K562 (cell line): ENCODE measurements around the gene RBFOX1. TPM values are rescaled to one million over a fixed set of nuclear protein-coding genes. Genes with fewer than 3 reads are reported as not detected.

Source experiments
- ATAC-seq: fragments of 200-7000 bp; cut with Tn5 transposase; 3 replicates; pipeline ENCODE4 v1.9.1; 2020; ENCODE audit warnings: moderate library complexity
- BruUV-seq: library from RNA; stranded (reverse); fragments of 400-500 nt; replicated peaks from 2 replicates; lab custom pipeline; 2021; lab: Mats Ljungman, UMichigan
- CTCF ChIA-PET: fragments of 300-600 bp; formaldehyde crosslinking; extraction: SDS; loops from one replicate; lab custom pipeline; 2021; ENCODE audit warnings: low intra/inter-chr PET ratio; lab: Yijun Ruan, JAX
- POLR2A ChIA-PET: fragments of 300-600, 350-650 bp; sonication (Branson Sonifier 250); formaldehyde crosslinking; extraction: SDS; loops from one replicate; lab custom pipeline; 2021; ENCODE audit warnings: antibody characterized with exemption, inconsistent platforms; lab: Yijun Ruan, JAX
- DNase-seq, 4 experiments: peaks; one replicate each; pipeline versions ENCODE4 v3.0.0 to v3.0.0-alpha.2; 2011 to 2018; ENCODE audit warnings: low spot score in 3 of 4, mixed read lengths in 3 of 4; ENCODE audit errors: extremely low read depth in 1 of 4
- FAIRE-seq: peaks from 2 replicates; lab custom pipeline; 2011; peaks lifted over from hg19 to GRCh38; lab: Jason Lieb, UNC
- H2AFZ ChIP-seq: 2 replicates; pipeline ENCODE4 v1.6.0; 2011; ENCODE audit warnings: low read depth, low read length, control low read depth, inconsistent platforms
- H3K27ac ChIP-seq: fragments of 200-600 bp; 3 replicates; pipeline ENCODE4 v1.8.0; 2011; ENCODE audit warnings: low read depth, mild to moderate bottlenecking, control low read depth, inconsistent platforms, low read length, moderate library complexity, mixed read lengths; ENCODE audit errors: extremely low read depth
- H3K27me3 ChIP-seq, 2 experiments: fragments of 300-600 bp in 1 of 2; 2 replicates in 1 of 2; 3 replicates in 1 of 2; pipeline versions ENCODE4 v1.6.0 to v1.8.0; 2011; ENCODE audit warnings: inconsistent platforms in 2 of 2, low read length in 2 of 2, mild to moderate bottlenecking in 1 of 2, mixed read lengths in 1 of 2, moderate library complexity in 1 of 2; ENCODE audit not compliant: control insufficient read depth in 2 of 2, insufficient read depth in 2 of 2
- H3K36me3 ChIP-seq: fragments of 300-600 bp; 3 replicates; pipeline ENCODE4 v1.8.0; 2011; ENCODE audit warnings: mild to moderate bottlenecking, low read length, inconsistent platforms; ENCODE audit not compliant: control insufficient read depth, insufficient read depth
- H3K4me1 ChIP-seq, 2 experiments: fragments of 200-600 bp in 1 of 2; replicated peaks in 1 of 2; 2 replicates in 1 of 2; 3 replicates in 1 of 2; pipeline versions ENCODE4 v1.5.1 to v1.8.0; 2011; ENCODE audit warnings: inconsistent platforms in 2 of 2, low read length in 2 of 2, mild to moderate bottlenecking in 1 of 2, mixed read lengths in 1 of 2, moderate library complexity in 1 of 2; ENCODE audit not compliant: control insufficient read depth in 2 of 2, insufficient read depth in 2 of 2
- H3K4me2 ChIP-seq: 2 replicates; pipeline ENCODE4 v1.6.1; 2011; ENCODE audit warnings: low read length, control low read depth, inconsistent platforms, mixed read lengths; ENCODE audit not compliant: insufficient read depth
- H3K4me3 ChIP-seq: fragments of 200-600 bp; sonication (generic), shearing (Covaris generic); 2 replicates; pipeline ENCODE4 v1.5.1; 2016; ENCODE audit warnings: control low read depth, inconsistent platforms
- H3K79me2 ChIP-seq: fragments of 200-600 bp; 3 replicates; pipeline ENCODE4 v1.8.0; 2011; ENCODE audit warnings: low read length, inconsistent platforms; ENCODE audit not compliant: control insufficient read depth, insufficient read depth
- H3K9ac ChIP-seq, 2 experiments: 2 replicates each; pipeline versions ENCODE4 v1.6.0 to v1.6.1; 2011; ENCODE audit warnings: low read depth in 2 of 2, low read length in 2 of 2, control low read depth in 1 of 2, inconsistent platforms in 1 of 2, mild to moderate bottlenecking in 1 of 2, mixed read lengths in 1 of 2; ENCODE audit not compliant: insufficient read depth in 1 of 2
- H3K9me1 ChIP-seq: one replicate; pipeline ENCODE4 v1.6.0; 2011; ENCODE audit warnings: inconsistent platforms, mild to moderate bottlenecking, low read length, moderate library complexity; ENCODE audit not compliant: control insufficient read depth, insufficient read depth
- H3K9me3 ChIP-seq: replicated peaks from 2 replicates; pipeline ENCODE4 v1.5.1; 2011; ENCODE audit warnings: low read depth, low read length, inconsistent platforms; ENCODE audit not compliant: control insufficient read depth, insufficient read depth
- H4K20me1 ChIP-seq: replicated peaks from 2 replicates; pipeline ENCODE4 v1.6.1; 2011; ENCODE audit warnings: low read length, inconsistent platforms, mixed read lengths; ENCODE audit not compliant: control insufficient read depth, insufficient read depth
- DDX20 ChIP-seq: fragments of 450-650 bp; IDR thresholded peaks from 2 replicates; pipeline ENCODE4 v1.6.1; 2016; ENCODE audit warnings: missing genetic modification characterization, low read depth, mild to moderate bottlenecking, missing compliant biosample characterization, moderate library complexity
- ETV1 ChIP-seq: fragments of 450-650 bp; conservative IDR thresholded peaks from 2 replicates; pipeline ENCODE4 v1.6.1; 2016; ENCODE audit warnings: missing genetic modification characterization, control low read depth, low read depth, missing compliant biosample characterization
- FOXP1 ChIP-seq: sonication (generic); formaldehyde crosslinking; IDR thresholded peaks from 2 replicates; pipeline ENCODE4 v1.8.0; 2022; ENCODE audit warnings: mild to moderate bottlenecking, missing genetic modification reagents
- HMG20B ChIP-seq: fragments of 250-450 bp; sonication (Bioruptor Pico); IDR thresholded peaks from 2 replicates; pipeline ENCODE4 v1.5.0; 2021; ENCODE audit warnings: mild to moderate bottlenecking
- LCOR ChIP-seq: sonication (generic); formaldehyde crosslinking; IDR thresholded peaks from 2 replicates; pipeline ENCODE4 v1.8.0; 2022; ENCODE audit warnings: mild to moderate bottlenecking, missing genetic modification reagents
- LEF1 ChIP-seq: fragments of 450-650 bp; IDR thresholded peaks from 2 replicates; pipeline ENCODE4 v1.6.1; 2016; ENCODE audit warnings: mild to moderate bottlenecking
- MEIS2 ChIP-seq: fragments of 450-650 bp; IDR thresholded peaks from 2 replicates; pipeline ENCODE4 v1.6.1; 2014; ENCODE audit warnings: mild to moderate bottlenecking; ENCODE audit not compliant: partially characterized antibody
- MTF1 ChIP-seq: fragments of 250-450 bp; sonication (Bioruptor Pico); IDR thresholded peaks from 2 replicates; pipeline ENCODE4 v1.9.0; 2021; ENCODE audit warnings: moderate library complexity, mild to moderate bottlenecking, inconsistent platforms, borderline replicate concordance
- MYC ChIP-seq, 2 experiments: fragments of 250-450 bp in 1 of 2; sonication (Bioruptor Pico) in 1 of 2; IDR thresholded peaks; 2 replicates each; pipeline versions ENCODE4 v1.5.1 to v1.6.1; 2012 to 2021; ENCODE audit warnings: low read depth in 2 of 2, borderline replicate concordance in 1 of 2, improper control_type of control experiment in 1 of 2, low read length in 1 of 2, mild to moderate bottlenecking in 1 of 2, moderate library complexity in 1 of 2
- POLR3A ChIP-seq: IDR thresholded peaks from 2 replicates; pipeline ENCODE4 v1.6.1; 2011; ENCODE audit warnings: borderline replicate concordance, mild to moderate bottlenecking, moderate library complexity; ENCODE audit not compliant: insufficient read length, insufficient read depth; ENCODE audit errors: extremely low read depth
- RAD21 ChIP-seq, 2 experiments: fragments of 250-450 bp in 1 of 2; fragments of 450-650 bp in 1 of 2; sonication (Bioruptor Pico) in 1 of 2; formaldehyde crosslinking in 1 of 2; IDR thresholded peaks in 1 of 2; conservative IDR thresholded peaks in 1 of 2; 2 replicates each; pipeline versions ENCODE4 v1.4.0 to v1.8.0; 2020 to 2022; ENCODE audit warnings: mild to moderate bottlenecking in 2 of 2, moderate library complexity in 1 of 2
- RB1 ChIP-seq: fragments of 450-650 bp; IDR thresholded peaks from 2 replicates; pipeline ENCODE4 v1.6.1; 2017; ENCODE audit warnings: low read depth, mild to moderate bottlenecking
- SRSF9 ChIP-seq: fragments of 200-400 bp; formaldehyde crosslinking; IDR thresholded peaks from 2 replicates; pipeline ENCODE4 v1.6.1; 2017; ENCODE audit warnings: low read depth, low read length, borderline replicate concordance
- XRCC5 ChIP-seq: fragments of 200-400 bp; formaldehyde crosslinking; IDR thresholded peaks from 2 replicates; pipeline ENCODE4 v1.6.1; 2017; ENCODE audit warnings: low read depth, mild to moderate bottlenecking, low read length
- ZNF668 ChIP-seq: fragments of 250-450 bp; sonication (Bioruptor Pico); IDR thresholded peaks from 2 replicates; pipeline ENCODE4 v1.8.0; 2022; ENCODE audit warnings: mild to moderate bottlenecking, inconsistent platforms
- WGBS: fragments of 100-300 bp; shearing (Covaris generic); methylation state at CpG from one replicate; pipeline ENCODE4 v1.1.6; 2016; ENCODE audit warnings: low coverage, mixed read lengths; ENCODE audit not compliant: insufficient coverage; ENCODE audit errors: missing lambda C conversion rate; 5-methylcytosine and 5-hydroxymethylcytosine counted together
- in situ Hi-C: fragments of 300-500 bp; cut with MboI; formaldehyde crosslinking; loops from 4 replicates; pipeline ENCODE4 v1.15.0; 2018; ENCODE audit warnings: inconsistent platforms, mixed read lengths
- intact Hi-C: fragments of 100-400 bp; cut with micrococcal nuclease; formaldehyde crosslinking; loops from 2 replicates; pipeline ENCODE4 v1.14.2; 2022
- polyA plus RNA-seq, 8 experiments: library from polyadenylated mRNA; depleted of rRNA in 4 of 8; stranded (reverse) in 5 of 8; unstranded in 3 of 8; fragments of >200 nt; fragmentation: Nextera tagmentation in 2 of 8; fragmentation: Illumina TruSeq in 1 of 8; extraction: Ambion mirVana in 2 of 8; extraction: Trizol in 1 of 8; gene quantifications; 2 replicates each; pipeline versions ENCODE4 v1.2.1 to v1.2.3, GENCODE V29; 2011 to 2014; ENCODE audit warnings: inconsistent platforms in 1 of 8, missing spikeins in 1 of 8
- total RNA-seq, 7 experiments: library from RNA; depleted of rRNA in 6 of 7; stranded (reverse); fragments of >200 nt in 6 of 7; fragmentation: Illumina TruSeq in 2 of 7; extraction: Trizol in 2 of 7; gene quantifications; 2 replicates each; pipeline versions ENCODE4 v1.2.1 to v1.2.3, GENCODE V29; 2011 to 2021; ENCODE audit warnings: low replicate concordance in 1 of 7
- TF ChIP-seq, protein P1 (sequence below): fragments of 450-650 bp; formaldehyde crosslinking; IDR thresholded peaks from 2 replicates; pipeline ENCODE4 v1.4.0; 2020; ENCODE audit warnings: mild to moderate bottlenecking
- TF ChIP-seq, protein P2 (sequence below): fragments of 250-450 bp; sonication (Bioruptor Pico); IDR thresholded peaks from 2 replicates; pipeline ENCODE4 v1.5.0; 2022; ENCODE audit warnings: mild to moderate bottlenecking

The RBFOX1 gene
- total and polyA plus RNA-seq, 9 of the 15 experiments (the other 6 are each of a cell fraction or from before 2014, with no cell fraction given): 0.03 TPM; not detected in 8

DNA sequence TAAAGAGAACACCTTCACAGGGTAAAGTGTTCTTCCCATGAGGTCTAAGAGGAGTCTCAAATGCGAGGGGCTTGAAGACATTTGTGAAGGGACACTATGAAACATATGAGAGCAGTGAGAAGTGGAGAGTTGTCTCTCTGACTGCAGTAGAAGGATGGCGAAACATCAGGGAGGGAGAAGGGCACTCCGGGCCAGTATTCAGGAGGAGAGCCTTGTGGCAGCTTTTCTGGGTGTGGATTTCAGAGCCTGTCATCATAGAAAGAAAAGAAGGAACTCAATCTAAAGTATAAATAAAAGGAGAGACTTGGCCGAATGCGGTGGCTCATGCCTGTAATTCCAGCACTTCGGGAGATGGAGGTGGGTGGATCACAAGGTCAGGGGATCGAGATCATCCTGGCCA is 117.2 kb downstream of the RBFOX1 start:
- ATAC-seq: no peak
- no TSS peak for BruUV-seq
- Histone ChIP-seq H3K27ac (no peak overlapping the region), H3K79me2 (no peaks in the 10 kb centered on the region), H3K36me3 (no peaks in the 10 kb centered on the region), H3K9me3 (no peaks in the 10 kb centered on the region)
- 0% methylated on average over 7 of the region's 7 CpGs for WGBS
- TF ChIP-seq MEIS2 (no peak), FOXP1 (CRISPR knock-in tag) (no peak), RB1 (no peak), HMG20B (no peak), DDX20 (no peak), ZNF668 (no peak), LCOR (CRISPR knock-in tag) (no peak), MTF1 (no peak), XRCC5 (no peak), POLR3A (no peak), MYC (IDR thresholded peaks at IDR 0.05; ENCODE audit: low read depth, low read length) (no peak), MYC (CRISPR knock-in tag; IDR thresholded peaks at IDR 0.05; ENCODE audit: borderline replicate concordance, low read depth) (no peak), ETV1 (tag) (no peak), LEF1 (no peak), RAD21 (CRISPR knock-in tag; conservative IDR thresholded peaks at IDR 0.05 in 1 of 2, IDR thresholded peaks at IDR 0.05 in 1 of 2) (no peak), SRSF9 (no peak)
- TF ChIP-seq, protein P1, sequence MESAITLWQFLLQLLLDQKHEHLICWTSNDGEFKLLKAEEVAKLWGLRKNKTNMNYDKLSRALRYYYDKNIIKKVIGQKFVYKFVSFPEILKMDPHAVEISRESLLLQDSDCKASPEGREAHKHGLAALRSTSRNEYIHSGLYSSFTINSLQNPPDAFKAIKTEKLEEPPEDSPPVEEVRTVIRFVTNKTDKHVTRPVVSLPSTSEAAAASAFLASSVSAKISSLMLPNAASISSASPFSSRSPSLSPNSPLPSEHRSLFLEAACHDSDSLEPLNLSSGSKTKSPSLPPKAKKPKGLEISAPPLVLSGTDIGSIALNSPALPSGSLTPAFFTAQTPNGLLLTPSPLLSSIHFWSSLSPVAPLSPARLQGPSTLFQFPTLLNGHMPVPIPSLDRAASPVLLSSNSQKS (CRISPR knock-in tag): no peak
- TF ChIP-seq, protein P2, sequence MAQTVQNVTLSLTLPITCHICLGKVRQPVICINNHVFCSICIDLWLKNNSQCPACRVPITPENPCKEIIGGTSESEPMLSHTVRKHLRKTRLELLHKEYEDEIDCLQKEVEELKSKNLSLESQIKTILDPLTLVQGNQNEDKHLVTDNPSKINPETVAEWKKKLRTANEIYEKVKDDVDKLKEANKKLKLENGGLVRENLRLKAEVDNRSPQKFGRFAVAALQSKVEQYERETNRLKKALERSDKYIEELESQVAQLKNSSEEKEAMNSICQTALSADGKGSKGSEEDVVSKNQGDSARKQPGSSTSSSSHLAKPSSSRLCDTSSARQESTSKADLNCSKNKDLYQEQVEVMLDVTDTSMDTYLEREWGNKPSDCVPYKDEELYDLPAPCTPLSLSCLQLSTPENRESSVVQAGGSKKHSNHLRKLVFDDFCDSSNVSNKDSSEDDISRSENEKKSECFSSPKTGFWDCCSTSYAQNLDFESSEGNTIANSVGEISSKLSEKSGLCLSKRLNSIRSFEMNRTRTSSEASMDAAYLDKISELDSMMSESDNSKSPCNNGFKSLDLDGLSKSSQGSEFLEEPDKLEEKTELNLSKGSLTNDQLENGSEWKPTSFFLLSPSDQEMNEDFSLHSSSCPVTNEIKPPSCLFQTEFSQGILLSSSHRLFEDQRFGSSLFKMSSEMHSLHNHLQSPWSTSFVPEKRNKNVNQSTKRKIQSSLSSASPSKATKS (CRISPR knock-in tag): no peak
- TF ChIP-seq, all 486 proteins: peak for 0
- H4K20me1 ChIP-seq: no peaks in the 10 kb centered on the region
- peaks cover 0 to 6% of the 10 kb centered on the region in 2 experiments; a peak in 1 of 5 replicates for H3K27me3 ChIP-seq
- POLR2A ChIA-PET: no interaction called here
- H3K4me3 ChIP-seq: no peak overlapping the region
- no peaks in the 10 kb centered on the region for H3K4me1 ChIP-seq
- no peaks in the 10 kb centered on the region for H3K9me1 ChIP-seq
- intact Hi-C loops (no loop called here), in situ Hi-C loops (no loop called here)
- FAIRE-seq (no peak), DNase-seq (no peak)
- H2AFZ ChIP-seq: no peak overlapping the region
- no peak overlapping the region for H3K4me2 ChIP-seq
- no peak overlapping the region for H3K9ac ChIP-seq
- CTCF ChIA-PET: no interaction called here
